Measurements from ENCODE around the gene NPAS3.

DNA sequence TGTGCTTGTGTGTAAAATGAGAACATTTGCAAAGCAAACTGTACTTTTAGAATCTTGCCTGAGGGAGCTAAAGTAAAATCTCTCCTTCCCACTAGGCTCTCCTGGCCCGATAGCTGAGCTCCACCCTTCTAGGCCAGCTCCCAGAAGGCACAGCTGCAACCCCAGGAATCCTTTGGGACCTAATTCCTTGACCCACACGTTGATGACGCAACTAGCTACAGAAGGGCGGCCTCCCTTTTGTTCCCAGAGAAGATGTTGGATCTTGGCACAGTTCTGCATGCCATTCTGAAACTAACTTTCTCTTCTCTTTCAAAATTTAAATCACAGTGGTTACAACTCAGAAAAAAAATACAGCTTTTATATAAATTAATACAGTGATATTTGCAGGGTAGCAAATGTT lies 744.1 kb downstream of the NPAS3 start:
- TF ChIP-seq, protein P1, sequence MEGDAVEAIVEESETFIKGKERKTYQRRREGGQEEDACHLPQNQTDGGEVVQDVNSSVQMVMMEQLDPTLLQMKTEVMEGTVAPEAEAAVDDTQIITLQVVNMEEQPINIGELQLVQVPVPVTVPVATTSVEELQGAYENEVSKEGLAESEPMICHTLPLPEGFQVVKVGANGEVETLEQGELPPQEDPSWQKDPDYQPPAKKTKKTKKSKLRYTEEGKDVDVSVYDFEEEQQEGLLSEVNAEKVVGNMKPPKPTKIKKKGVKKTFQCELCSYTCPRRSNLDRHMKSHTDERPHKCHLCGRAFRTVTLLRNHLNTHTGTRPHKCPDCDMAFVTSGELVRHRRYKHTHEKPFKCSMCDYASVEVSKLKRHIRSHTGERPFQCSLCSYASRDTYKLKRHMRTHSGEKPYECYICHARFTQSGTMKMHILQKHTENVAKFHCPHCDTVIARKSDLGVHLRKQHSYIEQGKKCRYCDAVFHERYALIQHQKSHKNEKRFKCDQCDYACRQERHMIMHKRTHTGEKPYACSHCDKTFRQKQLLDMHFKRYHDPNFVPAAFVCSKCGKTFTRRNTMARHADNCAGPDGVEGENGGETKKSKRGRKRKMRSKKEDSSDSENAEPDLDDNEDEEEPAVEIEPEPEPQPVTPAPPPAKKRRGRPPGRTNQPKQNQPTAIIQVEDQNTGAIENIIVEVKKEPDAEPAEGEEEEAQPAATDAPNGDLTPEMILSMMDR (tag by site-specific recombination; IDR thresholded peaks at IDR 0.05) = no peak
- TF ChIP-seq ZNF274 (IDR thresholded peaks at IDR 0.05; ENCODE audit: low read length) (no peak), ZNF274 (tag by site-specific recombination; IDR thresholded peaks at IDR 0.05; ENCODE audit: borderline replicate concordance) (no peak)
